HG02759 (cell line): ENCODE results near the gene ELOVL1.
"Not testable (repeated sequence)": the region's sequence is repeated elsewhere in the genome, so short reads cannot be mapped to it uniquely, and the experiment has no call there.

Experiments used
- ATAC-seq: cut with Tn5 transposase; IDR thresholded peaks from one replicate; pipeline ENCODE4 v1.9.1; 2021; ENCODE audit warnings: mild to moderate bottlenecking, moderate library complexity; ENCODE audit not compliant: unreplicated experiment

ELOVL1 gene

GRCh38 chr1:43382027-43382779 lies 14.4 kb upstream of the ELOVL1 start:
- ATAC-seq: no peak

- no peak for ATAC-seq
These were observed 13.8 kb upstream of the ELOVL1 start for GRCh38 chr1:43381612-43382011.

- ATAC-seq: no peak
These were observed 11.7 kb upstream of the ELOVL1 start for GRCh38 chr1:43379476-43379875.

GRCh38 chr1:43377831-43378230 lies 10.0 kb upstream of the ELOVL1 start:
- ATAC-seq: no peak

GRCh38 chr1:43376723-43377235 lies 9.0 kb upstream of the ELOVL1 start:
- no peak for ATAC-seq

- ATAC-seq: no peak
These were observed 5.5 kb upstream of the ELOVL1 start for GRCh38 chr1:43373066-43373940.

GRCh38 chr1:43372172-43372571 lies 4.4 kb upstream of the ELOVL1 start:
- ATAC-seq: no peak

GRCh38 chr1:43370564-43370963 lies 2.8 kb upstream of the ELOVL1 start:
- ATAC-seq: no peak

GRCh38 chr1:43369779-43370178 lies 2.0 kb upstream of the ELOVL1 start:
- ATAC-seq: not testable (repeated sequence)

- ATAC-seq: no peak
These were observed 822 bp upstream of the ELOVL1 start for GRCh38 chr1:43368646-43369020.

- ATAC-seq: peak; percentile 52
These were observed 546 bp downstream of the ELOVL1 start for GRCh38 chr1:43367026-43367903.

- no peak for ATAC-seq
These were observed 1.2 kb downstream of the ELOVL1 start for GRCh38 chr1:43366601-43367025.

- ATAC-seq: no peak
These were observed 1.6 kb downstream of the ELOVL1 start for GRCh38 chr1:43366179-43366578.

- no peak for ATAC-seq
These were observed 2.1 kb downstream of the ELOVL1 start for GRCh38 chr1:43365678-43366077.

- no peak for ATAC-seq
These were observed 3.8 kb downstream of the ELOVL1 start for GRCh38 chr1:43363935-43364525.

GRCh38 chr1:43363283-43363934 lies 4.4 kb downstream of the ELOVL1 start:
- no peak for ATAC-seq

GRCh38 chr1:43360616-43361015 lies 7.2 kb downstream of the ELOVL1 start:
- no peak for ATAC-seq

- no peak for ATAC-seq
These were observed 8.1 kb downstream of the ELOVL1 start for GRCh38 chr1:43359696-43360095.

- peak; percentile 97 for ATAC-seq
These were observed 8.8 kb downstream of the ELOVL1 start, which contains the start of gene CDC20 for GRCh38 chr1:43358746-43359693. CDC20 (plus strand) TSS chr1:43358981; CDS start chr1:43359216, 235 bp downstream.
